ENCODE data around the gene DCUN1D4. TPM values are rescaled to one million over a fixed set of nuclear protein-coding genes. Genes with fewer than 3 reads are reported as not detected.

DCUN1D4 gene
- 10 to 100 TPM; 25.7 to 34.1 TPM for total RNA-seq

DNA sequence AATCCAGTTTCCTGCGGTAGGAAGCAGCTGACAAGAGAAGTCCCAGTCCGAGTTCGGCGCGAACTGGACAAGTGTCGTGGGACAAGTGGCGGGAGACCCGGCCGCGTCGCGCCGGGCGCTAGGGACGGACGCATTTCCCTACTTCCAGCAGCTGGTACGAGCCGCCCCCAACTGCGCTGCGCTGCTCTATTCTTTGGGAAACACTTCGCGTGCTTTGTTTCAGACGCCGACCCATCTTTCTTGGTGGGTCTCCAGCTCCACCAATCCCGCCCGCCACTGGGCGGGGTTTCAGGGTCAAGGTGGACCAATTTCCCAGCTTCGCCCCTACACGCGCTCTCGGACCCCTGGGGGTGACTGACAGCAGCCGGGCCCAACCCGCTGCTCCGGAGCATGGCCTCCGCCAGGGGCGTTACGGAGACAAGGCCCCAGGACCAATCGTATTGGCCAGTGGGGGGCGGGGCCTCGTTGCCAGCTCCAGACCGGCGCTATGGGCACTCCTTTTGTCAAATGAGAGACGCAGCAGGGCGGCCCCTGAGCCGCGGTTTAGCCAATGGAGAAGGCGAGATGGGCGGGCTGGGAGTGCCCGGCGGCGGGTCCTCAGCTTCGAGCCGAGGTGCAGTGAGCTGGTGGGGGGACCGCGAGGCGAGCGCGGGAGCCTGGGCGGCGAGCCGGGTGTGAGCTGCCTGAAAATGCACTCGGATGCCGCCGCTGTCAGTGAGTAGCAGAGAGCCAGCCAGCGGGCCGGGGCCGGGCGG lies at the start of gene DCUN1D4:
Gene DCUN1D4, plus strand, starts transcription at position 600 of the 755 bp plus-strand sequence. Its CDS starts 90 bp downstream, at position 690.
- peaks cover 2% of the 10 kb centered on the region for H3K27me3 Mint-ChIP-seq
- H3K36me3 Mint-ChIP-seq (ENCODE audit: low read depth), result no peaks in the 10 kb centered on the region
- ChIA-PET CTCF (interaction anchor here (0.6 to 0.9 kb wide), 2 partner anchors 21 to 184 kb away, joined by 3 read pairs; no protein-coding TSS in a partner anchor), POLR2A (no interaction called here)
- H3K9me3 Mint-ChIP-seq, result no peaks in the 10 kb centered on the region
- peak within 1 kb of the TSS; percentile 95 for H3K27ac Mint-ChIP-seq
- H3K4me1 Mint-ChIP-seq, result peaks cover 19% of the 10 kb centered on the region
- peak; percentile 98 for DNase-seq
- H3K4me3 Mint-ChIP-seq, result peak within 1 kb of the TSS; percentile 96

DNA sequence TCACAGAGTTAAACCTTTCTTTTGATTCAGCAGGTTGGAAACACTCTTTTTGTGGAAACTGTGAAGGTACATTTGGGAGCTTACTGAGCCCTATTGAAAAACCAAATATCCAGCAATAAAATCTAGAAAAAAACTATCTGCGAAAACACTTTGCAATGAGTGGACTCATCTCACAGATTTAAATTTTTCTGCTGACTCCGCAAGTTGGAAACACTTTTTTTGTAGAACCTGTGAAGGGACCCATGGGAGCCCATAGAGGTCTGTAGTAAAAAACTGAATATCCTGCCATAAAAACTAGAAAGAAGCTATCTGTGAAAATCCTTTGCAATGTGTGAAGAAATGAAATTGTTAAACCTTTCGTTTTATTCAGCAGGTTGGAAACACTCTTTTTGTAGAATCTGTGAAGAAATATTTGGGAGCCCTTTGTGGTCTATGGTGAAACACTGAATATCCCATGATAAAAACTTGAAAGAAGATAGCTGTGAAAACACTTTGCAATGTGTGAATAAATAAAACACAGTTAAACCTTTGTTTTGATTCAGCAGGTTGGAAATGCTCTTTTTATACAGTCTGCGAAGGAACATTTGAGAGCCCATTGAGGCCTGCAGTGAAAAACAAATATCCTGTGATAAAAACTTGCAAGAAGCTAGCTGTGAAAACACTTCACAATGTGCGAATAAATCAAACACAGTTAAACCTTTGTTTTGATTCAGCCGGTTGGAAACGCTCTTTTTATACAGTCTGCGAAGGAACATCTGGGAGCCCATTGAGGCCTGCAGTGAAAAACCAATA lies 22.3 kb upstream of the DCUN1D4 start:
- peaks cover 13% of the 10 kb centered on the region for H3K9me3 Mint-ChIP-seq
- ChIA-PET CTCF (no interaction called here), POLR2A (no interaction called here)
- H3K36me3 Mint-ChIP-seq (ENCODE audit: low read depth), result peaks cover 3% of the 10 kb centered on the region
- H3K4me1 Mint-ChIP-seq, result no peaks in the 10 kb centered on the region
- H3K4me3 Mint-ChIP-seq, result no peak overlapping the region
- no peak for DNase-seq
- H3K27me3 Mint-ChIP-seq, result no peaks in the 10 kb centered on the region
- H3K27ac Mint-ChIP-seq, result no peak overlapping the region

DNA sequence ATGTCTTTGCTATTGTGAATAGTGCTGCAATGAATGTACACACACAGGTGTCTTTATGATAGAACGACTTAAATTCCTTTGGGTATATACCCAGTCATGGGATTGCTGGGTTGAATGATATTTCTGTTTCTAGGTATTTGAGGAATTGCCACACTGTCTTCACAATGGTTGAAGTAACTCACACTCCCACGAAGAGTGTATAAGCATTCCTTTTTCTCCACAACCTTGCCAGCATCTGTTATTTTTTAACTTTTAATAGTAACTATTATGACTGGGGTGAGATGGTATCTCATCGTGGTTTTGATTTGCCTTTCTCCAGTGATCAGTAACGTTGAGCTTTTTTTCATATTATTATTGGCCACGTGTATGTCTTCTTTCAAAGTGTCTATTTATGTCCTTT lies 17.6 kb upstream of the DCUN1D4 start:
- H3K4me3 Mint-ChIP-seq, result no peak overlapping the region
- POLR2A ChIA-PET, result no interaction called here
- H3K27ac Mint-ChIP-seq, result no peak overlapping the region
- CTCF ChIA-PET, result interaction anchor here (0.6 kb wide), 1 partner anchor 616 kb away, joined by 4 read pairs; no protein-coding TSS in a partner anchor
- H3K27me3 Mint-ChIP-seq, result peaks cover 8% of the 10 kb centered on the region
- H3K36me3 Mint-ChIP-seq (ENCODE audit: low read depth), result peaks cover 3% of the 10 kb centered on the region
- H3K9me3 Mint-ChIP-seq, result peaks cover 5% of the 10 kb centered on the region
- no peaks in the 10 kb centered on the region for H3K4me1 Mint-ChIP-seq
- no peak for DNase-seq

DNA sequence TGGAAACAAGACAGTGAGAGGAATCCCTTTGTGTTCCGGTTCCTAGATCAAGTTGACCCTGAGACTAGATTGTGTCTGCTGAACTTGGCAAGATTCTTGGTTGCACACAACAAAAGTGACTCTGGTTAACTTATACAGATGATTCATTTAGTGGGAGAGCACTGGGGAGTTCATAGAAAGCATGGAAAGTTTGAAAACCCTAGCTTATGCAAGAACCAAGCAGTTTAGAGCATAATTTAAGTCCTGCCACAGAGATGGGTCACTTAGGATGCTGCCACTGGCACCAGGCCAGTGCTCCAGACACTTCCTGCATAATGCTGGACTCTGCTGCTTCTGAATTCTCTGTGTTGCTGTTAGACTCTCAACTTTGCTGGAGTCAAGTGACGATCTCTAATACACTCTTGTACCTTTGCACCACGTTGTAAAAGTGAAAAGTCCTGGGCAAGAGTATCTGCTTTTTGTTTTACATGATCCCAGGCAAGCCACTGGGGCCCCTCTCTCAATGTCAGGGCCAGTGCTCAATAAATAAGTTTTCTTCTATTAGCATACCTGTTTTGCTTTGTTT lies 12.7 kb upstream of the DCUN1D4 start:
- H3K36me3 Mint-ChIP-seq (ENCODE audit: low read depth), result no peaks in the 10 kb centered on the region
- no peak overlapping the region for H3K4me3 Mint-ChIP-seq
- CTCF ChIA-PET, result no interaction called here
- H3K4me1 Mint-ChIP-seq, result no peaks in the 10 kb centered on the region
- no peak for DNase-seq
- POLR2A ChIA-PET, result no interaction called here
- H3K27me3 Mint-ChIP-seq, result peaks cover 8% of the 10 kb centered on the region
- no peaks in the 10 kb centered on the region for H3K9me3 Mint-ChIP-seq
- H3K27ac Mint-ChIP-seq, result no peak overlapping the region

DNA sequence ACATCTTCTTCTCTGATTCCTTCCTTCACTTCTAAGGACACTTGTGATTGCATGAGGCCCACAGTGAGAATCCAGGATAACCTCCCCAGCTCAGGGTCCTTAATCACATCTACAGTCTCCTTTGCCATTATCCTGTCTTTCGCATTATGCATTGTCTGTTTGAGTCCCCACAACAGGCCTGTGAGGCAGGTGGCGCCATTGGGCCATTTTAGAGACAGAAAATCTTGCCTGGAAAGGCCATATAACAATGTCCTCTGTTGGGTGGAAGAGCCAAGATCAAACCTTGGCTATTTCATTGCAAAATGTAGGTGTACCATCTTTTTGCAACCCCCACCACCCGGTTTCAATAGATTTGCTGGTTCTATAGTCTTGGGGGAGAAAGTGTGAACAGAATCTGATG lies 11.8 kb upstream of the DCUN1D4 start:
- peak; percentile 64 for DNase-seq
- H3K36me3 Mint-ChIP-seq (ENCODE audit: low read depth), result no peaks in the 10 kb centered on the region
- CTCF ChIA-PET, result no interaction called here

DNA sequence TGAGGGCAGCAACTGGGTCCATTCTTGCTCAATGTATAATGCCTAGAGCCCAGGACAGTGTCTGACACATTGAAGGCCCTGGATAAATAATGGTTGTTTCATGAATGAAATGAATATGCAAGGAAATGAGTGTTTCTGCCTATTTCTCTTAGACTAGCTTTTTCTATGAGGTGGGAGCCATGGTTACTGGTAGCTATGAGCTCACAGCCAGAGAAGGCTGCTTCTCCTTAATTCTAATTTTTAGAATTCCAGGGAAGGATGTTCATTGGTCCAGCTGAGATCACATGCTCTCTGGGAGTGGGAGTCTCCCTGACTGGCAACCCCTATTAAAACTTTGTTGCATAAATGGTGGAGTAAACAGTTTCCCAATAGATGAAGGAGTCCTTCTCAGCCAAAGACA lies 9.7 kb upstream of the DCUN1D4 start:
- no peaks in the 10 kb centered on the region for H3K4me1 Mint-ChIP-seq
- peaks cover 3% of the 10 kb centered on the region for H3K27me3 Mint-ChIP-seq
- H3K9me3 Mint-ChIP-seq, result no peaks in the 10 kb centered on the region
- CTCF ChIA-PET, result interaction anchor here (0.8 kb wide), 1 partner anchor 64 kb away, joined by 4 read pairs; no protein-coding TSS in a partner anchor
- DNase-seq, result no peak
- H3K4me3 Mint-ChIP-seq, result no peak overlapping the region
- no peaks in the 10 kb centered on the region for H3K36me3 Mint-ChIP-seq (ENCODE audit: low read depth)
- no peak overlapping the region for H3K27ac Mint-ChIP-seq
- POLR2A ChIA-PET, result no interaction called here

More for the DNA sequence above, 11.8 kb upstream of the DCUN1D4 start:
- Mint-ChIP-seq H3K27ac (no peak overlapping the region), H3K4me3 (no peak overlapping the region), H3K4me1 (no peaks in the 10 kb centered on the region), H3K9me3 (no peaks in the 10 kb centered on the region), H3K27me3 (peaks cover 9% of the 10 kb centered on the region)
- POLR2A ChIA-PET, result no interaction called here

DNA sequence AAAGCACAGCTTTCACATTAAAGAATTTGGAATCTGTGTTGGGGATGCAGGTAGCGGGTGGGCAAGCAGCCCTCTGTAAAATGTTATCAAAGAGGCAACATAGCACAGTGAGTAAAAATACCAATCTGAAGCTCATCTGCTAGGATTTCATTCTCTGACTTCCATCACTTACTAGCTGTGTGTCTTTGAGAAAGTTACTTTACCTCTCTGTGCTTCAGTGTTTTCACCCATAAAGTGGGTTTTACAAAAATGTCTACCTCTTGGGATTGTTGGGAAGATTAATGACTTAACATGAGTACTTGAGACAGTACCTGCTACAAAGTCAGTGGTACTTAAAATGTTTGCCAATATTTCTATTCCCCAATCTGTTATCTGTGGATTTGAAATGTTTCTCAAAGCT lies 7.9 kb upstream of the DCUN1D4 start:
- Mint-ChIP-seq H3K4me3 (no peak overlapping the region), H3K4me1 (no peaks in the 10 kb centered on the region), H3K27me3 (peaks cover 2% of the 10 kb centered on the region), H3K27ac (no peak overlapping the region), H3K9me3 (no peaks in the 10 kb centered on the region), H3K36me3 (ENCODE audit: low read depth) (no peaks in the 10 kb centered on the region)
- POLR2A ChIA-PET, result no interaction called here
- CTCF ChIA-PET, result no interaction called here
- DNase-seq, result no peak

DNA sequence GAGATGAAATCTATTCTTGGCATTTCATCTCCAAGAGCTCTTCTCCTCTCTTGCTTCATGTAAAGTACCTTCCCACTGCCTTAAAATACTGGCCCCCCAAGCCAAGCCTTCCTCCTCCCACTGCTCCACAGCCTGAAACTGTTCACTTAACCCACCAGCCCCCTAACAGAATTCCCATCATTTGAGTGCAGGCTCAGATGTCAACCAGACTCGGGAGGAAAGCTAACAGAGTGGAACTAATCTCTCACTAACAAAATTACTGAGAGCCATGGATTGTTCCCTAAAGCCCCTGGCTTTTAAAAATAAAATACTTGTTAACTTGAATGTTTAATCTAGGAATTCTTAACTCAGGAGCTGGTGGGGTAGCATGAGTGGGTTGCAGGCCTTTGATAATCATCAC lies 7.1 kb upstream of the DCUN1D4 start:
- DNase-seq, result no peak
- Mint-ChIP-seq H3K9me3 (no peaks in the 10 kb centered on the region), H3K4me1 (no peaks in the 10 kb centered on the region), H3K4me3 (no peak overlapping the region), H3K27ac (no peak overlapping the region), H3K27me3 (peaks cover 4% of the 10 kb centered on the region), H3K36me3 (ENCODE audit: low read depth) (no peaks in the 10 kb centered on the region)
- ChIA-PET CTCF (no interaction called here), POLR2A (no interaction called here)

DNA sequence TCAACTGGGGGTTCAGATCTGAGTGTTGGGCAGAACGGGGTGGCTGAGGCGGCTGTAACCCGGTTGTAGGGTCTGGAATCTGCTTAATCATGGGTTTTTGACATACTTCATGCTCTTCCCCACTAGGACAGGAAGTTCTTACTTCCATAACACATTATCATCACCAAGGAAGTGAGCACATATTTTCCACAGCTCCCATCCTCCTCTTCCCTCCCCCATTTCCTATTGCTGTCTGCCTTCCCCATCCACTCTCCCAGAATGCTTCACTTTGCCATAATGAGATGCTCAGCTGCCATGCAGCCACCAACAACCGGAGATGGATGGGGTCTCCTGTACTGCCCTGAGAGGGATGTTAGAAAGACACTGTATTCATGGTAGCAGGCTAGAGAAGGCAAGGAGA lies 6.4 kb upstream of the DCUN1D4 start:
- Mint-ChIP-seq H3K27ac (no peak overlapping the region), H3K9me3 (no peaks in the 10 kb centered on the region), H3K27me3 (peaks cover 4% of the 10 kb centered on the region), H3K36me3 (ENCODE audit: low read depth) (no peaks in the 10 kb centered on the region), H3K4me1 (no peaks in the 10 kb centered on the region), H3K4me3 (no peak overlapping the region)
- ChIA-PET POLR2A (no interaction called here), CTCF (no interaction called here)
- DNase-seq, result no peak

DNA sequence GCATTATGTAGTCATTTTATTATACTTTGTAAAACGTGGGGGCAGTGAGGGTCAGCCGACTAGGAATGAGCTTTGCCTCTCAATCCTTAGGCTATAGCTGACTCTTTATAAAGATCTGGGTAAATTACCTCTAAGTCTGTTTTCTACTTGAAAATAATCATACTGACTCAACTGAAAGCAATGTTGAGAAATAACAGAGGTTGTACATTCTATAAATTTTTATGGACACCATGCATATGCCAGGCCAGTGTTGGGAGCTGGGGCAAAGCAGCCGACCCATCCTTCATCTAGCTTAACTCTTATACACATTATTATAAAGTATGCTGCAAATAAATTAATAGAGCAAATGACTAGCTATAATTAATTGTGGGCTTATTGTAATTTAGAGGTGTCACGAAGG lies 2.2 kb upstream of the DCUN1D4 start:
- no peaks in the 10 kb centered on the region for H3K9me3 Mint-ChIP-seq
- DNase-seq, result no peak
- H3K27me3 Mint-ChIP-seq, result peaks cover 2% of the 10 kb centered on the region
- no peak overlapping the region for H3K4me3 Mint-ChIP-seq
- ChIA-PET CTCF (interaction anchor here (0.6 to 1.6 kb wide), 3 partner anchors 12 to 87 kb away, joined by 4 to 7 read pairs (median 5); no protein-coding TSS in a partner anchor), POLR2A (no interaction called here)
- no peak overlapping the region for H3K27ac Mint-ChIP-seq
- peaks cover 16% of the 10 kb centered on the region for H3K4me1 Mint-ChIP-seq
- H3K36me3 Mint-ChIP-seq (ENCODE audit: low read depth), result no peaks in the 10 kb centered on the region

DNA sequence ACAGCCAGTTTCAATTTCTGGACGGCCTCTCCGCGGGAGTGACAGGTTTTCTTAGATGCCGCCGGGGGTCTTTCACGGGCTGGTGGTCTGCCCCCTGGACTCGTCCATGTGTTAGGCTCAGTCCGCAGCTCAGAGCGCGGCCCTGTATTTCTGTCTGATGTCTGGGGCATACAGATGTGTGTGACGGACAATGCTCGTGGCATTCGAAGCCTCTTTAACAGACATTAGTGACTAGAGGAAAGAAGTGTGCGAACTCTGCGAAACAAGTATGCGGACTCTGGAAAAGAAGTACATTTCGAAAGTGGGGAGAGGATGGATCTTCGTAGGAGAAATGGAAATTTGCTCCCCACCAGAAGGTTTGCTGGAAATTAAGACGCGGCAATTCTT lies 793 bp upstream of the DCUN1D4 start:
- Mint-ChIP-seq H3K9me3 (no peaks in the 10 kb centered on the region), H3K27ac (peak overlapping the region; percentile 95), H3K4me3 (peak overlapping the region; percentile 96), H3K36me3 (ENCODE audit: low read depth) (no peaks in the 10 kb centered on the region), H3K27me3 (peaks cover 2% of the 10 kb centered on the region), H3K4me1 (peaks cover 19% of the 10 kb centered on the region)
- peak; percentile 7 for DNase-seq
- POLR2A ChIA-PET, result no interaction called here
- CTCF ChIA-PET, result no interaction called here

DNA sequence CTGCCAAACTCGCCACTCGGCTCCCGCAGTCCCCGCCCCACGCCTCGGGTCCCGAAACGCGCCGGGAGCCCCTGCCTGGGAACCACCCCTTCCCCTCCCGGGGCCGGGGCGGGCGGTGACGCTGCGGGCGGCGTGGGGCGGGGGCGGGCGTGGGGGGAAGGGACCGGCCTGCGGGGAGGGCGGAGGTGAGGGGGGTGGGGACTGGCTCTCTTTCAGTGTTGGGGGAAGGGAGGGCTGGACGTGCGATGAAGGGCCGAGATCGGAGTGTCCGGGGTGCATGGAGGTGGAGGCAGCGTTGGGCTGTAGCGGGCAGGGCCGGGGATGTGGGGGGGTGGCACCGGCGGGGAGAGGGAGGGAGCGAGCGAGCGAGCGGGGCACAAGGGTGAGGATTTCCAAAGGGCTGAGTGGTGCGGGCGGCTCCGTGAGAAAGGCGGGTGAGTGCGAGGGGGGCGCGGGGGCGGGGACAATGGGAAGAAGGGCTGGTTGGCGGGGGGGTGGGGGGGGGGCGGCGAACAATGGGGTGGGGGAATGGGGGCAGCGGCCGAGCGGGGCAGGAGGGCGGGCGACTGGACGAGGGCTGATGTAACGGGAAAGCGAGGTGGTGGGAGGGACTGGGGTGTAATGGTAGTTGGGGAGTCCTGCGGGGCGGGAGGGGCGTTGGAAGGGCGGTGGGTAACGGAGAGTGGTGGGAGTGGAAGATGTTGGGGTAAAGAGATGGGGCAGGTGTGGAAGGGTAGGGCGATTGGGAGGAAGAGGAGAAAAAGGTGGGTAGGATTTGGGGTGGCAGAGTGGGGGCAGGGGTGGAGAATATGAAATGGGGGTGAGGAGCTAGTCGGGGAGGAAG lies 578 bp downstream of the DCUN1D4 start:
- ChIA-PET CTCF (interaction anchor here (0.6 to 0.9 kb wide), 3 partner anchors 20 to 183 kb away, joined by 3 read pairs; no protein-coding TSS in a partner anchor), POLR2A (no interaction called here)
- DNase-seq, result peak; percentile 59
- peaks cover 2% of the 10 kb centered on the region for H3K27me3 Mint-ChIP-seq
- peaks cover 19% of the 10 kb centered on the region for H3K4me1 Mint-ChIP-seq
- H3K36me3 Mint-ChIP-seq (ENCODE audit: low read depth), result no peaks in the 10 kb centered on the region
- H3K4me3 Mint-ChIP-seq, result peak overlapping the region; percentile 96
- no peaks in the 10 kb centered on the region for H3K9me3 Mint-ChIP-seq
- peak overlapping the region; percentile 89 for H3K27ac Mint-ChIP-seq

Measured in activated CD4-positive, alpha-beta T cell treated with anti-CD3 and anti-CD28 coated beads, Interleukin-2, amount 10 ng/mL, durations not matched to agents 7 days and 5 days (primary cell).